Mucosa of stomach (tissue), 1 donor: ENCODE measurements around the gene TMEM269.

Experiments
- H3K27me3 ChIP-seq: one replicate; pipeline ENCODE4 v1.7.0; 2013; ENCODE audit warnings: mild to moderate bottlenecking, low read length; ENCODE audit not compliant: control insufficient read depth, insufficient read depth
- H3K36me3 ChIP-seq: one replicate; pipeline ENCODE4 v1.7.0; 2013; ENCODE audit warnings: low read length; ENCODE audit not compliant: control insufficient read depth, insufficient read depth
- H3K4me1 ChIP-seq: one replicate; pipeline ENCODE4 v1.7.0; 2013; ENCODE audit warnings: mild to moderate bottlenecking, low read length; ENCODE audit not compliant: control insufficient read depth, insufficient read depth
- H3K4me3 ChIP-seq: one replicate; pipeline ENCODE4 v1.7.0; 2013; ENCODE audit warnings: low read length
- H3K9ac ChIP-seq: one replicate; pipeline ENCODE4 v1.7.0; 2013; ENCODE audit warnings: mild to moderate bottlenecking, low read length, moderate library complexity
- H3K9me3 ChIP-seq: one replicate; pipeline ENCODE4 v1.7.0; 2013; ENCODE audit warnings: mild to moderate bottlenecking, low read length, moderate library complexity; ENCODE audit not compliant: control insufficient read depth
- donor health status: Pancreatic carcinoma.

Gene TMEM269

DNA sequence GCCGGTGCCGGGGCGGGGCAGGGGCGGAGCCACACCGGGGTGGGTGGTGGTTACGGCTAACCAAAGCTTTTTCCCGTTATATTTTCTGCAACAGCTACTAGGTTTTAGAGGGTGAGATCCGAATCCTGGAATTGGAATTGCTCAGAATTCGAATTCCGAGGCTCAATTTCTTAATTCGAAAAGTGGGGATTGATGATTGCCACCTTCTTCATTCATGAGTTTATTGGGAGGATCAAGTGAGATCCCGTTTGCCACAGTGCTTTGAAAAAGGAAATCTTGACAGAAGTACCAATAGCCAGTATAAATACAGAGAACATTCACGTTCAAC lies 32.6 kb downstream of the TMEM269 start:
- H3K4me3 ChIP-seq, result no peak overlapping the region
- no peaks in the 10 kb centered on the region for H3K36me3 ChIP-seq
- H3K4me1 ChIP-seq, result peaks cover 11% of the 10 kb centered on the region
- no peaks in the 10 kb centered on the region for H3K27me3 ChIP-seq
- H3K9me3 ChIP-seq, result no peaks in the 10 kb centered on the region
- H3K9ac ChIP-seq, result no peak overlapping the region

DNA sequence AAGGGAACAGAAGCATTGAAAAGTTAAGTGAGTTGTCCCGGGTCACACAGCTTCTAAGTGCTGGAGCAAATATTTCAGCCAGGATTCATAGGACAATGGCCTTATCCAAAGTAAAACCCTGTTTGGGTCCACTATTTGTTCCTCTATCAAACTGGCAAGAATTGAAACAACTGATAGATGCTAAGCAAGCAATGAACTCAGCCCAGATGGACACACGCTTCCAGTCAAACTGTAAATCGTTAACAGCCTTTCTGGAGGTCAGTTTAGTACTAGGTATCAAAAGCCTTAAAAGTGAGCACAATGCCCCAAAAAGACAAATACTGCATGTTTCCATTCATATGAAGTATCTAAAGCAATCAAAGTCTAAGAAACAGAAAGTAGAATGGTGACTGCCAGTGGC lies 33.2 kb downstream of the TMEM269 start:
- H3K36me3 ChIP-seq, result no peaks in the 10 kb centered on the region
- H3K9me3 ChIP-seq, result no peaks in the 10 kb centered on the region
- no peaks in the 10 kb centered on the region for H3K27me3 ChIP-seq
- H3K9ac ChIP-seq, result no peak overlapping the region
- peaks cover 11% of the 10 kb centered on the region for H3K4me1 ChIP-seq
- H3K4me3 ChIP-seq, result no peak overlapping the region

DNA sequence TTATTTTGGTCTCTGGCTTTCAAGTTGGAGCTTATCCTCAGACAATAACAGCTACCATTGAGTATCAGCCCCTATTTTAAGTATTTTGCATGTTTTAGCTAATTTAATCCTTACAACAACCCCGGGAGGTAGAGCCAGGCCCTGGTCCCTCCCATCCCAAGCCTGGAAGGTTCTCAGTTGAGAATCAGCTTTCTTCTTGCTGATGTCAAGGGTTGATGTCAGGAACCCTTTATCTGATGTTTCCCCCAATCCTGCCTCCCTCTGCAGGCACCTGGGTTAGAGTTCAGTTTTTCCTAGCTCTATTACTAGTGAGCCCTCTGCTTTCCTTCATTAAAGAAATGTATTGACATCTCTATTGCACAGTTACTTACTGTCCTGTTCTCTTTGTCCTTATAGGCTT lies 36.0 kb downstream of the TMEM269 start:
- Histone ChIP-seq H3K9me3 (no peaks in the 10 kb centered on the region), H3K27me3 (no peaks in the 10 kb centered on the region), H3K4me3 (no peak overlapping the region), H3K36me3 (no peaks in the 10 kb centered on the region), H3K4me1 (peaks cover 10% of the 10 kb centered on the region), H3K9ac (no peak overlapping the region)

DNA sequence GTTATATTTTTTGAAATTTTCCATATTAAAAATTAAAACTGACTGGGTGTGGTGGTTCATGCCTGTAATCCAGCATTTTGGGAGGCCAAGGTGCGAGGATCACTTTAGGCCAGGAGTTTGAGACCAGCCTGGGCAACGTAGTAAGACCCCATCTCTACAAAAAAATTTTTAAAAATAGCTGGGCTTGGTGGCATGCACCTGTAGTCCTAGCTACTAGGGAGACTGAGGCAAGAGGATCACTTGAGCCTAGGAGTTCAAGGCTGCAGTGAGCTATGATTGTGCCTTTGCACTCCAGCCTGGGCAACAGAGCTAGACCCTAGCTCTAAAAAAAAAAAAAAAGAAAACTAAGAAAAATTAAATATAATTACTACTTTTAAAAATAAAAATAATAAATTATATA lies 36.9 kb downstream of the TMEM269 start:
- Histone ChIP-seq H3K4me1 (peaks cover 4% of the 10 kb centered on the region), H3K9me3 (no peaks in the 10 kb centered on the region), H3K36me3 (no peaks in the 10 kb centered on the region), H3K4me3 (no peak overlapping the region), H3K9ac (no peak overlapping the region), H3K27me3 (no peaks in the 10 kb centered on the region)

DNA sequence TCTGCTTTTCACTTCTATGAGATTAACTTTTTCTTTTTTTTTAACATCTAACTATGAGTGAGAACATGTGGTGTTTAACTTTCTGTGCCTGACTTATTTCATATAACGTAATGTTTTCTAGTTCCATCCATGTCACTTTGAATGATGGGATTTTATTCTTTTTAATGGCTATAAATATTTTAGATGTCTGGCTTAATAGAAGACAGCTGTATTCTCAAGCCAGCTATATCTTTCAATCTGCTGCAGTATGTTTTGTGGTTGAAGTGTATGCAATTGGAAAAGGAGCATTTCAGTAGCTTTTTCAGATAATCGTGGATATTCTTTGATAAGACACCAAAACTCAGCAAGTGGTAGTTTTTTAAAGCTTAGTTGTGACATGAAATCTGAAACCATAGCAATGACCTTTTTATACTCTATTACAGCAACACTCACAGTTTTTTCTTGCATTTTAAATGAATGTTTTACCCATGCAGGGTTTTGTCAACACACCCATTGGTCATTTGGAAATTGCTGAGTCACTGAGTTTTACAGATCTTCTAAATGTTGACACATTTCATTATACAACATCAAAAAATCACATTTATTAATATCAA lies 38.1 kb downstream of the TMEM269 start:
- Histone ChIP-seq H3K9ac (no peak overlapping the region), H3K9me3 (no peaks in the 10 kb centered on the region), H3K27me3 (no peaks in the 10 kb centered on the region), H3K4me3 (no peak overlapping the region), H3K4me1 (peaks cover 2% of the 10 kb centered on the region), H3K36me3 (no peaks in the 10 kb centered on the region)

DNA sequence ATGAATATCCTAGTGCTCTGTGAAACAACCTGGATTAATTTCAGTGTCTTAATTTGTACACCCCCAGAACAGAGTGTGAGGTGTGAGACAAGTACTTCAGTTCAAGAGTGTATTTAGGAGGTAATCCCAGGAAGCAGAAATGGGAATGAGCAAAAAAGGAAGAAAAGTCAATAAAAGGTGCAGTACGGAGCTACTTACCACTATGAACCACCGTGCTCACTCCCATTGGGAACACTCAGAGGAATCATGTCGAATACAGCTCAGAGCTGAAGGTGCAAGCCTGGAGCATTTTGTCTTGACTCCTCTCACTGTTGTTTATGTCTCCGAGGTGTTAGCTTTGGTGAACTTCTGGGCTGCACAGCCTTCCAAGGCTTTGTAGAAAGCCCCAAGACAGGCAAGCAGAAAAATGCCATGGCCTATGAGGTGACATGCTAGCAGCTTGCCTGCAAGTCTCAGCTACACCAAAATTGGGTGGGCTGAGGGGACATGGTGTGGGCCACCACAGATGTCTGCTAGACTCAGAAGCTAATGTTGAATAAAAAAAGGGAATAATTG lies 39.8 kb downstream of the TMEM269 start:
- H3K27me3 ChIP-seq, result no peaks in the 10 kb centered on the region
- no peak overlapping the region for H3K9ac ChIP-seq
- no peaks in the 10 kb centered on the region for H3K9me3 ChIP-seq
- no peaks in the 10 kb centered on the region for H3K36me3 ChIP-seq
- no peak overlapping the region for H3K4me3 ChIP-seq
- H3K4me1 ChIP-seq, result no peaks in the 10 kb centered on the region

DNA sequence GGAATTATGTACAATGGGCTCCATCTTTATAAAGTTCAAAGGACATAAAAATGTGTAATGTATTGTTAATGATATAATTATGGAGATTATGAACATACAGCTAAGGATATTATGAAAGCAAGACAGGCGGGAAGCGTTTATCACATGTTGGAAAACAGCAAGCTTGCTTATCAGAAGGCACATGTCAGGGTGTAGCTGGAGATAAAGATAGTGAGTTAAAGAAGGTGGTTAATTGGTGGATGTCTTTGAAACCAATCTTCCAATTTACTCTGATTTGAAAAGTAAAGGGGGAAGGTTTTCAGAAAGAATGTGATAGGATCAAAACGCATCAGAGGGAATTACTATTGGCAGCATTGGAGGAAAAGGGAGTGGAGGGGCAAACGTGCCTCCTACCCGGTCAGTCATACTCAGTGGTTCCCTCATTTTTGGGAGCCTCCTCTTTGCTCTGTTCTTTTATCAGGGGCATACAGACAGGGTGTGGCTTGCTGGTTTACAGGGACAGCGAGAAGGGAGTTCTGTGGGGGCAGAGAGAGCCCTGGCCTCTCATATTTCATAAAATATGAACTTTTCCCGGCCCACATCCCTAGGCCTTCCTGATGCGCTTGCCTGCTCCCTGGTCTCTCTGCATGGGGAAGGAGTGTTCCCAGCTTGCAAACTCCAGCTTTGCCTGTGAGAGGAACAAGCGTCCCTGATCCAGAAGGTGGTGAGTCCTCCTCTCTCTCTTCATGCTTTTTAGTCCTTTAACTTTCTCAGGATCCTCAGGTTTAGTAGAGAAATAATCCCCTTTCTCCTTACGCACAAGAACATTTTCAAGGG lies 40.5 kb downstream of the TMEM269 start:
- Histone ChIP-seq H3K9ac (no peak overlapping the region), H3K4me3 (no peak overlapping the region), H3K4me1 (no peaks in the 10 kb centered on the region), H3K27me3 (no peaks in the 10 kb centered on the region), H3K9me3 (no peaks in the 10 kb centered on the region), H3K36me3 (no peaks in the 10 kb centered on the region)

DNA sequence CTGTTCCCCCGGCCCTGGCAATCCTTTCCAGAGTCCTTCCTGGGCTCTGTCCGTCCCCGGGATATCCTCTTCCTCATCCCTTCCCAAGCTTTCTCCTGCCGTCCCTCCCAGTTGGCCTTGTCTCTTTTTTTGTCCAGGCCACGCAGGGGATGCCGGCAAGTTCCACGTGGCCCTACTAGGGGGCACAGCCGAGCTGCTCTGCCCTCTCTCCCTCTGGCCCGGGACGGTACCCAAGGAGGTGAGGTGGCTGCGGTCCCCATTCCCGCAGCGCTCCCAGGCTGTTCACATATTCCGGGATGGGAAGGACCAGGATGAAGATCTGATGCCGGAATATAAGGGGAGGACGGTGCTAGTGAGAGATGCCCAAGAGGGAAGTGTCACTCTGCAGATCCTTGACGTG lies 45.8 kb downstream of the TMEM269 start:
- no peaks in the 10 kb centered on the region for H3K27me3 ChIP-seq
- no peak overlapping the region for H3K9ac ChIP-seq
- no peaks in the 10 kb centered on the region for H3K9me3 ChIP-seq
- H3K36me3 ChIP-seq, result no peaks in the 10 kb centered on the region
- H3K4me1 ChIP-seq, result no peaks in the 10 kb centered on the region
- H3K4me3 ChIP-seq, result no peak overlapping the region

DNA sequence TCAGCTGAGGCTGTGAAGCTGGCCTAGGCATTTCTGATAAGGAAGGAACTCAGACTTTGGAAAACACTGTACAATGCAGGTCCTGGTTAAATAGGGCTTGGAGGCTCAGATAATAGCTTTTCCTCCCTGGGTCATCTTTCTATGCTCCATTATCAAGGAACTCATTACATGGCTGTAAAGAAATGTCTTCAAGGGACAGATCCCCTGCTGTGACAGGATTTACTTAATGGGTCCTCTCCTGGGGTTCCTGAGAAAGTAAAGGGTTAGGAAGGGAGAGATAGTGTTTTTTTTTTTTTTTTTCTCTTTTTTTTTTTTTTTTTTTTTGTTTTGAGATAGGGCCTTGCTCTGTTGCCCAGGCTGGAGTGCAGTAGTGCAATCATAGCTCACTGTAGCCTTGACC lies 46.5 kb downstream of the TMEM269 start:
- Histone ChIP-seq H3K36me3 (no peaks in the 10 kb centered on the region), H3K9me3 (no peaks in the 10 kb centered on the region), H3K27me3 (no peaks in the 10 kb centered on the region), H3K4me3 (no peak overlapping the region), H3K9ac (no peak overlapping the region), H3K4me1 (no peaks in the 10 kb centered on the region)

DNA sequence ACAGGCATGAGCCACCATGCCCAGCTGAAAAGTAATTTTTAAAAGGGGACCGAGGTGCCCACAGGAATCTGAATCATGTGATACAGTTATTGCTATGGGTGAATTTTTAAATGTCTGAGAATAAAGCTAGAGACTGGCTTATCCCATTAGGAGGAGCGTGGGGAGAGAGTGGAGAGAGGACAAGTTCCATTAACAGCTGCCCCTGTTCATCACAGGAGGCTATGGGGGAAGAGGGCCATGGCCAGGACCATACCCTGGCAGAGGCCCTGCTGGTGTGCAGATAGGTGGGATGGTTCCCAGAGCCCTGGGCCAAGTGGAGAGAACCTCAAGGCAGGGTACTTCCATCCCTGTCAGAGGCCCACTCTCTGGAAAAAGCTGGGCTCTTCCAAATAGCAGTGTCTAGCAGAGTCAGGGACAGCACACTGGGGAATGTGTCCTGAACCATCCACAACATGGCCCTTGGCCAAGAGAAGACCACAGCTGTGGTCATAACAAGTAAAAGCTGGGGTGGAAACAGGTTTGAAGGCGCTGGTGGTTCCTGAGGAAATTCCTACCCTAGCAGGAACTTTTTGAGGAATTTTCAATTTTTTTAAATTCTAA lies 48.0 kb downstream of the TMEM269 start:
- no peaks in the 10 kb centered on the region for H3K9me3 ChIP-seq
- no peaks in the 10 kb centered on the region for H3K4me1 ChIP-seq
- no peak overlapping the region for H3K4me3 ChIP-seq
- no peaks in the 10 kb centered on the region for H3K36me3 ChIP-seq
- no peaks in the 10 kb centered on the region for H3K27me3 ChIP-seq
- H3K9ac ChIP-seq, result no peak overlapping the region

DNA sequence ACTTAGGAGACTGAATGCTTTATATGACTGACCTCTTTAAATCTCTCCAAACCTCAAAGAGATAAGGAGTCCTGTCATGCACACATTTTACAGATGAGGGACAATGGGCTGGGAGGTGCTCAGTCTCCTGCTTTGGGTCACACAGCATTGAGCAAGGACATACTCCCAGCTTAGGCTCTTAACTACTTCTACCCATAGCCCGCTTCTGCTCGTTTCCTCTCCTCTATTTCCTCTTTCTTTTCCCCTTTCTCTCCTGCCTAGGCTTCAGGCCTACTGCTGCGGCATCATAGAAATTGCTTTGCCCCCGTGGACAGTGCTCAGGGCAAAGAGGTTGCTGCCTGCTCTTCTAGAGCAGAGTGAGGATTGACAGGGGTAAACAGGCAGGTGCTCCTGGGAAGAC lies 49.2 kb downstream of the TMEM269 start:
- Histone ChIP-seq H3K4me1 (no peaks in the 10 kb centered on the region), H3K9me3 (no peaks in the 10 kb centered on the region), H3K27me3 (no peaks in the 10 kb centered on the region), H3K4me3 (no peak overlapping the region), H3K9ac (no peak overlapping the region), H3K36me3 (no peaks in the 10 kb centered on the region)

DNA sequence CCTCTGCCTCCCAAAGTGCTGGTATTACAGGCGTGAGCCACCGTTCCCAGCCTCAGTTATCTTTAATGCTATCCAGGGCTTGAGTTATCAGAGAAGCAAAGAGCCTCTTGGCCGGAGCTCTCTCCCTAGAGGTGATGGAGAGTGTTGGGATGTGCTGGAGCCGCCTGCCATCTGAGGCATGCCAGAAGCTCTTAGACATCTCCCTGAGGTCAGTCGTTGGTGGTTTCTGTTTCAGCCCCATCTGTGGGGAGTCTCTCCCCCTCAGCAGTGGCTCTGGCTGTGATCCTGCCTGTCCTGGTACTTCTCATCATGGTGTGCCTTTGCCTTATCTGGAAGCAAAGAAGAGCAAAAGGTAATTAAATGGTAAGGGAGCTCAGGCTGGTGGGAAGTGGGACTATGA lies 50.0 kb downstream of the TMEM269 start:
- H3K4me1 ChIP-seq, result no peaks in the 10 kb centered on the region
- no peaks in the 10 kb centered on the region for H3K27me3 ChIP-seq
- H3K9ac ChIP-seq, result no peak overlapping the region
- H3K9me3 ChIP-seq, result no peaks in the 10 kb centered on the region
- H3K36me3 ChIP-seq, result no peaks in the 10 kb centered on the region
- no peak overlapping the region for H3K4me3 ChIP-seq
